ENCODE measurements around the gene ABO.
"Not testable (repeated sequence)": the region's sequence is repeated elsewhere in the genome, so short reads cannot be mapped to it uniquely, and the experiment has no call there.

Gene ABO

GRCh38 chr9:133226219-133227171 lies 48.5 kb downstream of the ABO start:
- H3K4me3 ChIP-seq (ENCODE audit: low read depth, low read length) = no peak overlapping the region
- no peak for DNase-seq (ENCODE audit: low read depth)
- no peak for TF ChIP-seq CTCF (IDR thresholded peaks at IDR 0.05; ENCODE audit: control insufficient read depth, extremely low read depth, insufficient read depth)

GRCh38 chr9:133225171-133226011 lies 49.6 kb downstream of the ABO start:
- DNase-seq (ENCODE audit: low read depth) = no peak
- H3K4me3 ChIP-seq (ENCODE audit: low read depth, low read length) = no peak overlapping the region
- TF ChIP-seq CTCF (IDR thresholded peaks at IDR 0.05; ENCODE audit: control insufficient read depth, extremely low read depth, insufficient read depth) = no peak

- TF ChIP-seq CTCF (IDR thresholded peaks at IDR 0.05; ENCODE audit: control insufficient read depth, extremely low read depth, insufficient read depth) = no peak
- DNase-seq (ENCODE audit: low read depth) = no peak
- no peak overlapping the region for H3K4me3 ChIP-seq (ENCODE audit: low read depth, low read length)
These were observed 50.2 kb downstream of the ABO start for GRCh38 chr9:133224762-133225161.

GRCh38 chr9:133223159-133223756 lies 51.7 kb downstream of the ABO start:
- not testable (repeated sequence) for H3K4me3 ChIP-seq (ENCODE audit: low read depth, low read length); DNase-seq (ENCODE audit: low read depth)

GRCh38 chr9:133221994-133222393 lies 53.0 kb downstream of the ABO start:
- not testable (repeated sequence) for H3K4me3 ChIP-seq (ENCODE audit: low read depth, low read length); DNase-seq (ENCODE audit: low read depth)

GRCh38 chr9:133221177-133221809 lies 53.7 kb downstream of the ABO start:
- no peak overlapping the region for H3K4me3 ChIP-seq (ENCODE audit: low read depth, low read length)
- DNase-seq (ENCODE audit: low read depth) = no peak
- no peak for TF ChIP-seq CTCF (IDR thresholded peaks at IDR 0.05; ENCODE audit: control insufficient read depth, extremely low read depth, insufficient read depth)

GRCh38 chr9:133218049-133218975 lies 56.7 kb downstream of the ABO start:
- not testable (repeated sequence) for H3K4me3 ChIP-seq (ENCODE audit: low read depth, low read length); DNase-seq (ENCODE audit: low read depth)

- not testable (repeated sequence) for H3K4me3 ChIP-seq (ENCODE audit: low read depth, low read length)
These were observed 57.5 kb downstream of the ABO start for GRCh38 chr9:133217333-133217988.

GRCh38 chr9:133214276-133214675 lies 60.7 kb downstream of the ABO start:
- H3K4me3 ChIP-seq (ENCODE audit: low read depth, low read length); DNase-seq (ENCODE audit: low read depth): not testable (repeated sequence)

More at GRCh38 chr9:133217333-133217988, 57.5 kb downstream of the ABO start:
- DNase-seq (ENCODE audit: low read depth) = not testable (repeated sequence)
